Measurements from ENCODE around the gene GNB2. TPM values are rescaled to one million over a fixed set of nuclear protein-coding genes. Genes with fewer than 3 reads are reported as not detected.

Gene GNB2
- polyA plus RNA-seq, 1 donor (not counting 4 experiments of a cell fraction or from before 2014, with no cell fraction given) = 87.2 TPM

DNA sequence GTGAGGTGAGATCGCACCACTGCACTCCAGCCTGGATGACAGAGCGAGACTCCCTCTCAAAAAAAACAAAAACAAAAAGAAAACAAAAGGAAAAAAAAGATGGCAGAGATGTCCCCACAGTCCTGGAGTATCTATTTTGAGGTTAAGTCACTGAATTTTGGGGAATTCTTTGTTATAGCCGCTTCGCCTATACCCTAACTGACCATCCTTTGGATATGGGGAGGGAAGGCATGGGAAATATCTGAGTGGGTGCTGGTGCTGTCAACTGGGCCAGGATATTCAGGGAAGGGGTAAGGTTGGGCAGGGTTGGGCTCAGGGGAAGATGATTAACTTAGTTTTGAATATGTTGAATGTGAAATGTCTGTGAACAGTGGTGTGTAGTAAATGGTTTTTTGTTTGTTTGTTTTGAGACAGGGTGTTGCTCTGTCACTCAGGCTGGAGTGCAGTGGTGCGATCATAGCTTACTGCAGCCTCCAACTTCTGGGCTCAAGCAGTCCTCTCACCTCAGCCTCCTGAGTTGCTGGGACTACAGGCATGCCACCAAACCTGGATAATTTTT is 8.3 kb upstream of the GNB2 start:
- H3K27me3 ChIP-seq (ENCODE audit: control insufficient read depth, extremely low read depth, insufficient read depth, low read length) = no peaks in the 10 kb centered on the region
- TF ChIP-seq CTCF (optimal IDR thresholded peaks at IDR 0.05 in 1 of 3, IDR thresholded peaks at IDR 0.05 in 1 of 3, conservative IDR thresholded peaks at IDR 0.05 in 1 of 3; ENCODE audit: extremely low read depth in 1 of 3, insufficient read depth in 2 of 3, low read length in 3 of 3) = no peak
- no peak for TF ChIP-seq EZH2 (IDR thresholded peaks at IDR 0.05; ENCODE audit: low read length)
- no peaks in the 10 kb centered on the region for H3K9me1 ChIP-seq (ENCODE audit: control insufficient read depth, extremely low read depth, insufficient read depth, low read length)
- H3K9me3 ChIP-seq (ENCODE audit: control insufficient read depth, low read depth, low read length) = no peaks in the 10 kb centered on the region
- no peak overlapping the region for H2AFZ ChIP-seq (ENCODE audit: control insufficient read depth, low read length)
- no peaks in the 10 kb centered on the region for H3K36me3 ChIP-seq (ENCODE audit: control insufficient read depth in 2 of 2, extremely low read depth in 1 of 2, insufficient read depth in 2 of 2, low read length in 2 of 2)
- FAIRE-seq (no peak), DNase-seq (ENCODE audit: low read depth, low spot score) (no peak)
- H3K4me3 ChIP-seq (ENCODE audit: control insufficient read depth in 2 of 3, extremely low read depth in 1 of 3, insufficient read depth in 2 of 3, low read depth in 1 of 3, low read length in 3 of 3) = no peak overlapping the region
- H3K27ac ChIP-seq (ENCODE audit: control insufficient read depth, insufficient read depth, low read length) = no peak overlapping the region
- no peaks in the 10 kb centered on the region for H3K79me2 ChIP-seq (ENCODE audit: control insufficient read depth, insufficient read depth, low read length)
- no peaks in the 10 kb centered on the region for H4K20me1 ChIP-seq (ENCODE audit: control insufficient read depth, extremely low read depth, insufficient read depth, low read length)
- dilution Hi-C loops (cut with MboI; ENCODE audit: extremely low pct_ligation_motif_present, low sequenced_read_pairs) = no loop called here
- H3K4me2 ChIP-seq (ENCODE audit: control insufficient read depth, extremely low read depth, insufficient read depth, low read depth, low read length) = no peak overlapping the region
- no peak overlapping the region for H3K9ac ChIP-seq (ENCODE audit: control insufficient read depth, extremely low read depth, insufficient read depth, low read length)
- no peaks in the 10 kb centered on the region for H3K4me1 ChIP-seq (ENCODE audit: control insufficient read depth, extremely low read depth, insufficient read depth, low read length)

DNA sequence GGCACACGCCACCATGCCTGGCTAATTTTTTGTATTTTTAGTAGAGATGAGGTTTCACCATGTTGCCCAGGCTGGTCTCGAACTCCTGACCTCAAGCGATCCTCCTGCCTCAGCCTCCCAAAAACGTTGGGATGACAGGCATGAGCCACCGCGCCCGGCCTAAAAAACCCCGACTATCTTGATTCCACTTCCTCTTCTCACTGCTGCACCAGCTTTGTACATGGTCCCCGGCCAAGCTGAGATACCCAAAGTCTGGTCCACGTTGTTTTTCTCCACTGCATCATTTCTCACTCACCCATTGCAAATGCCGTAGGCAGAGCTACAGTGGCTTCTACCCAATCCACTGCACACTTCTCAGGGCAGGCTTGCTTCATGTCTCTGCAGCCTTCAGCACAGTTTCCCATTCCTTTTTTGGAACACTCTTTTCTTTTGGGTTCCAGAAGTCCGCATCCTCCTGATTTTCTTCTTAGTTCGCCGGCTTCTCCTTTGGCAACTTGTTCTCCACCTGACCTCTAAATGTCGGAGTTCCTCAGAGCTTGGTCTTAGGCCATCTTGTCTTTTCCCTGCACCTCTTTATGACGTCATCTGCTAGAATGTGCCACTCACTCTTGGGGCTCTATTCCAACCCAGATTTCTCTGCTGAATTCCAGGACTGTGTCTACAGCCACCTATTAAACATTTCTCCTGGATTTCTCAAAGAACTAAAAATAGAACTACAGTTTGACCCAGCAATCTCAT is 6.0 kb upstream of the GNB2 start:
- no peak for DNase-seq (ENCODE audit: low read depth, low spot score)
- Histone ChIP-seq H3K9me3 (ENCODE audit: control insufficient read depth, low read depth, low read length) (no peaks in the 10 kb centered on the region), H3K4me1 (ENCODE audit: control insufficient read depth, extremely low read depth, insufficient read depth, low read length) (no peaks in the 10 kb centered on the region), H2AFZ (ENCODE audit: control insufficient read depth, low read length) (no peak overlapping the region), H4K20me1 (ENCODE audit: control insufficient read depth, extremely low read depth, insufficient read depth, low read length) (no peaks in the 10 kb centered on the region), H3K4me3 (ENCODE audit: control insufficient read depth in 2 of 3, extremely low read depth in 1 of 3, insufficient read depth in 2 of 3, low read depth in 1 of 3, low read length in 3 of 3) (no peak overlapping the region), H3K27ac (ENCODE audit: control insufficient read depth, insufficient read depth, low read length) (no peak overlapping the region), H3K9ac (ENCODE audit: control insufficient read depth, extremely low read depth, insufficient read depth, low read length) (no peak overlapping the region), H3K9me1 (ENCODE audit: control insufficient read depth, extremely low read depth, insufficient read depth, low read length) (no peaks in the 10 kb centered on the region), H3K27me3 (ENCODE audit: control insufficient read depth, extremely low read depth, insufficient read depth, low read length) (no peaks in the 10 kb centered on the region), H3K4me2 (ENCODE audit: control insufficient read depth, extremely low read depth, insufficient read depth, low read depth, low read length) (no peak overlapping the region), H3K36me3 (ENCODE audit: control insufficient read depth in 2 of 2, extremely low read depth in 1 of 2, insufficient read depth in 2 of 2, low read length in 2 of 2) (no peaks in the 10 kb centered on the region), H3K79me2 (ENCODE audit: control insufficient read depth, insufficient read depth, low read length) (no peaks in the 10 kb centered on the region)
- dilution Hi-C loops (cut with MboI; ENCODE audit: extremely low pct_ligation_motif_present, low sequenced_read_pairs) = no loop called here
- FAIRE-seq = no peak
- TF ChIP-seq CTCF (optimal IDR thresholded peaks at IDR 0.05 in 1 of 3, IDR thresholded peaks at IDR 0.05 in 1 of 3, conservative IDR thresholded peaks at IDR 0.05 in 1 of 3; ENCODE audit: extremely low read depth in 1 of 3, insufficient read depth in 2 of 3, low read length in 3 of 3) (no peak), EZH2 (IDR thresholded peaks at IDR 0.05; ENCODE audit: low read length) (no peak)
